Prostate gland (tissue), 2 donors: Measurements from ENCODE around the gene DGKI.

ENCODE experiments used
- CTCF ChIP-seq, 4 experiments: fragments of 200-600 bp in 2 of 4; fragments of 450-650 bp in 2 of 4; sonication (generic) in 2 of 4; IDR thresholded peaks; 1 replicate in 3 of 4; 2 replicates in 1 of 4; pipeline ENCODE4 v1.5.1; 2016 to 2019; ENCODE audit warnings: antibody characterized with exemption in 4 of 4, mild to moderate bottlenecking in 2 of 4, moderate library complexity in 2 of 4
- POLR2A ChIP-seq: fragments of 450-650 bp; IDR thresholded peaks from one replicate; pipeline ENCODE4 v1.6.1; 2016; ENCODE audit warnings: antibody characterized with exemption, mild to moderate bottlenecking

GRCh38 chr7:137591421-137591837, 255.3 kb downstream of the DGKI start:
- TF ChIP-seq CTCF (IDR thresholded peaks at IDR 0.05) (no peak), POLR2A (no peak)
